Measurements from ENCODE around the gene ZFR2.

- TF ChIP-seq CTCF (IDR thresholded peaks at IDR 0.05) (no peak), EP300 (IDR thresholded peaks at IDR 0.05) (no peak), POLR2A (IDR thresholded peaks at IDR 0.05) (no peak)
These were observed 52.1 kb downstream of the ZFR2 start for GRCh38 chr19:3816566-3817218.

Measured in tibial nerve (tissue), 4 donors.